HCT116 (cell line): Measurements from ENCODE around the gene VWC2. TPM values are rescaled to one million over a fixed set of nuclear protein-coding genes. Genes with fewer than 3 reads are reported as not detected.

Experiments
- ATAC-seq: fragments of 200-7000 bp; cut with Tn5 transposase; 2 replicates; pipeline ENCODE4 v1.9.1; 2020; ENCODE audit warnings: mild to moderate bottlenecking, moderate library complexity
- BruUV-seq: library from RNA; stranded (reverse); fragments of 400-500 nt; replicated peaks from 2 replicates; lab custom pipeline; 2021; lab: Mats Ljungman, UMichigan
- CTCF ChIA-PET: fragments of 300-600 bp; sonication (Branson Sonifier 250); formaldehyde crosslinking; loops from one replicate; lab custom pipeline; 2021; ENCODE audit warnings: antibody characterized with exemption; lab: Charles Lee
- POLR2A ChIA-PET: fragments of 300-600, 350-600 bp; sonication (Branson Sonifier 250); formaldehyde crosslinking; loops from one replicate; lab custom pipeline; 2021; ENCODE audit warnings: antibody characterized with exemption; lab: Charles Lee
- RAD21 ChIA-PET, 2 experiments: fragments of 300-600 bp; sonication (Branson Sonifier 250); formaldehyde crosslinking; loops; one replicate each; lab custom pipeline; 2023; ENCODE audit warnings: low total read pairs in 2 of 2; ENCODE audit not compliant: uncharacterized antibody in 2 of 2, unreplicated experiment in 2 of 2, low non-redundant PET in 1 of 2; lab: Charles Lee
- DNase-seq: peaks from one replicate; pipeline ENCODE4 v3.0.0-alpha.2; 2010; ENCODE audit warnings: low read depth, low spot score
- H2AFZ ChIP-seq: fragments of 200-600 bp; shearing (Covaris generic), sonication (generic); 2 replicates; pipeline ENCODE4 v1.6.1; 2017; ENCODE audit warnings: low read depth, mixed run types, mixed read lengths, antibody characterized with exemption, low read length; ENCODE audit not compliant: poor library complexity, severe bottlenecking
- H3K27ac ChIP-seq: 2 replicates; pipeline ENCODE4 v1.5.1; 2012; ENCODE audit warnings: low read depth, low read length
- H3K27me3 ChIP-seq: fragments of 200-600 bp; sonication (generic); 2 replicates; pipeline ENCODE4 v1.6.1; 2016; ENCODE audit warnings: mixed run types, low read length, mixed read lengths; ENCODE audit not compliant: insufficient read depth
- H3K36me3 ChIP-seq, 2 experiments: fragments of 200-500 bp in 1 of 2; fragments of 200-600 bp in 1 of 2; sonication (Bioruptor generic) in 1 of 2; sonication (generic) in 1 of 2; 2 replicates each; pipeline versions ENCODE4 v1.5.1 to v1.6.1; 2014 to 2016; ENCODE audit warnings: low read length in 2 of 2, inconsistent platforms in 1 of 2, mixed read lengths in 1 of 2, mixed run types in 1 of 2; ENCODE audit not compliant: insufficient read depth in 2 of 2, control insufficient read depth in 1 of 2
- H3K4me1 ChIP-seq, 2 experiments: fragments of 200-600 bp in 1 of 2; sonication (generic) in 1 of 2; 2 replicates each; pipeline versions ENCODE4 v1.5.1 to v1.6.1; 2012 to 2017; ENCODE audit warnings: low read length in 2 of 2, inconsistent platforms in 1 of 2, mild to moderate bottlenecking in 1 of 2, mixed read lengths in 1 of 2, mixed run types in 1 of 2, moderate library complexity in 1 of 2; ENCODE audit not compliant: insufficient read depth in 2 of 2, control insufficient read depth in 1 of 2
- H3K4me2 ChIP-seq: fragments of 200-600 bp; sonication (generic); 2 replicates; pipeline ENCODE4 v1.6.1; 2017; ENCODE audit warnings: mixed run types, low read length, mixed read lengths
- H3K4me3 ChIP-seq, 2 experiments: fragments of 200-600 bp in 1 of 2; sonication (generic) in 1 of 2; replicated peaks in 1 of 2; 2 replicates each; pipeline ENCODE4 v1.5.1; 2011 to 2016; ENCODE audit warnings: low read length in 2 of 2, control low read depth in 1 of 2, low read depth in 1 of 2, mild to moderate bottlenecking in 1 of 2, mixed read lengths in 1 of 2, mixed run types in 1 of 2
- H3K79me2 ChIP-seq: fragments of 200-600 bp; sonication (generic); 2 replicates; pipeline ENCODE4 v1.6.1; 2017; ENCODE audit warnings: mild to moderate bottlenecking, mixed run types, low read length, moderate library complexity, mixed read lengths; ENCODE audit not compliant: insufficient read depth
- H3K9ac ChIP-seq: fragments of 200-600 bp; sonication (generic); 2 replicates; pipeline ENCODE4 v1.6.1; 2016; ENCODE audit warnings: low read length, mixed read lengths
- H3K9me2 ChIP-seq: fragments of 200-600 bp; sonication (generic), shearing (Covaris generic); 2 replicates; pipeline ENCODE4 v1.6.1; 2017; ENCODE audit warnings: mixed run types, mild to moderate bottlenecking, moderate library complexity; ENCODE audit not compliant: insufficient read depth
- H3K9me3 ChIP-seq, 2 experiments: fragments of 200-500 bp in 1 of 2; fragments of 200-600 bp in 1 of 2; sonication (Bioruptor generic) in 1 of 2; sonication (generic) in 1 of 2; 2 replicates each; pipeline ENCODE4 v1.6.1; 2014 to 2017; ENCODE audit warnings: low read length in 2 of 2, mixed read lengths in 2 of 2, inconsistent platforms in 1 of 2, low read depth in 1 of 2, mild to moderate bottlenecking in 1 of 2, mixed run types in 1 of 2, moderate library complexity in 1 of 2; ENCODE audit not compliant: control insufficient read depth in 1 of 2, insufficient read depth in 1 of 2
- H4K20me1 ChIP-seq: fragments of 200-600 bp; sonication (generic), shearing (Covaris generic); 2 replicates; pipeline ENCODE4 v1.6.1; 2017; ENCODE audit warnings: mixed run types, mild to moderate bottlenecking, moderate library complexity; ENCODE audit not compliant: insufficient read depth
- ATF3 ChIP-seq: IDR thresholded peaks from 2 replicates; pipeline ENCODE4 v1.6.1; 2012
- CBX3 ChIP-seq: IDR thresholded peaks from 2 replicates; pipeline ENCODE4 v1.6.1; 2012; ENCODE audit warnings: low read depth
- CEBPB ChIP-seq: IDR thresholded peaks from 2 replicates; pipeline ENCODE4 v1.6.1; 2012; ENCODE audit warnings: low read depth
- CTCF ChIP-seq, 3 experiments: fragments of 200-600 bp in 1 of 3; sonication (generic) in 1 of 3; IDR thresholded peaks in 2 of 3; conservative IDR thresholded peaks in 1 of 3; 2 replicates each; pipeline ENCODE4 v1.5.1; 2012 to 2017; ENCODE audit warnings: low read depth in 2 of 3, low read length in 2 of 3, antibody characterized with exemption in 1 of 3, borderline replicate concordance in 1 of 3, control low read depth in 1 of 3, mild to moderate bottlenecking in 1 of 3, mixed read lengths in 1 of 3, mixed run types in 1 of 3, moderate library complexity in 1 of 3; ENCODE audit not compliant: insufficient read depth in 1 of 3
- EGR1 ChIP-seq: IDR thresholded peaks from 2 replicates; pipeline ENCODE4 v1.6.1; 2012; ENCODE audit warnings: low read depth
- EZH2phosphoT487 ChIP-seq: fragments of 200-600 bp; IDR thresholded peaks from 2 replicates; pipeline ENCODE4 v1.6.1; 2018; ENCODE audit warnings: antibody characterized with exemption, borderline replicate concordance
- FOSL1 ChIP-seq: IDR thresholded peaks from 2 replicates; pipeline ENCODE4 v1.6.1; 2012; ENCODE audit warnings: low read depth
- JUND ChIP-seq: IDR thresholded peaks from 2 replicates; pipeline ENCODE4 v1.6.1; 2012
- POLR2A ChIP-seq: IDR thresholded peaks from 2 replicates; pipeline ENCODE4 v1.7.0; 2011; ENCODE audit warnings: borderline replicate concordance; ENCODE audit not compliant: insufficient read depth, insufficient read length; ENCODE audit errors: extremely low read depth
- POLR2AphosphoS5 ChIP-seq: IDR thresholded peaks from 2 replicates; pipeline ENCODE4 v1.6.1; 2011; ENCODE audit warnings: mild to moderate bottlenecking, low read depth, low read length, moderate library complexity
- REST ChIP-seq: IDR thresholded peaks from 2 replicates; pipeline ENCODE4 v1.6.1; 2012; ENCODE audit warnings: low read depth
- SRF ChIP-seq: IDR thresholded peaks from 2 replicates; pipeline ENCODE4 v1.6.1; 2012; ENCODE audit warnings: low read depth
- TCF7L2 ChIP-seq: IDR thresholded peaks from 2 replicates; pipeline ENCODE4 v1.7.0; 2011; ENCODE audit warnings: borderline replicate concordance, inconsistent platforms; ENCODE audit not compliant: insufficient read depth, insufficient read length; ENCODE audit errors: extremely low read depth
- ZNF274 ChIP-seq: fragments of 200-500 bp; sonication (Bioruptor generic); IDR thresholded peaks from 2 replicates; pipeline ENCODE4 v1.6.1; 2014; ENCODE audit warnings: mild to moderate bottlenecking, low read depth, low read length, inconsistent platforms
- intact Hi-C: fragments of 100-400 bp; cut with micrococcal nuclease; formaldehyde crosslinking; loops from 2 replicates; pipeline ENCODE4 v1.10.0; 2022
- total RNA-seq: library from RNA; stranded (reverse); gene quantifications from one replicate; pipeline ENCODE4 v1.2.1, GENCODE V29; 2021; ENCODE audit not compliant: unreplicated experiment

The VWC2 gene
- total RNA-seq, 1 experiment from 2014 or later: not detected

- no TSS peak for BruUV-seq
- Histone ChIP-seq H3K27me3 (no peaks in the 10 kb centered on the region), H3K79me2 (no peaks in the 10 kb centered on the region), H3K9ac (no peak overlapping the region), H3K27ac (no peak overlapping the region), H3K9me3 (peaks cover 0 to 4% of the 10 kb centered on the region in 2 experiments; a peak in 1 of 4 replicates), H3K4me2 (no peak overlapping the region), H4K20me1 (no peaks in the 10 kb centered on the region), H3K9me2 (no peaks in the 10 kb centered on the region), H3K4me3 (no peak overlapping the region), H2AFZ (no peak overlapping the region), H3K4me1 (no peaks in the 10 kb centered on the region), H3K36me3 (no peaks in the 10 kb centered on the region)
- no peak for DNase-seq
- intact Hi-C loops: no loop called here
- RAD21 ChIA-PET: no interaction called here
- POLR2A ChIA-PET: no interaction called here
- no peak for TF ChIP-seq EGR1
- no peak for TF ChIP-seq TCF7L2
- no peak for TF ChIP-seq EZH2phosphoT487
- no peak for TF ChIP-seq CBX3
- no peak for TF ChIP-seq REST
- no peak for TF ChIP-seq CTCF (IDR thresholded peaks at IDR 0.05 in 2 of 3, conservative IDR thresholded peaks at IDR 0.05 in 1 of 3; ENCODE audit: borderline replicate concordance in 1 of 3, insufficient read depth in 1 of 3, low read depth in 2 of 3, low read length in 2 of 3)
- no peak for TF ChIP-seq CEBPB
- no peak for TF ChIP-seq POLR2AphosphoS5
- TF ChIP-seq FOSL1: no peak
- TF ChIP-seq SRF: no peak
- TF ChIP-seq ZNF274: no peak
- no peak for TF ChIP-seq JUND
- no peak for TF ChIP-seq POLR2A
- no peak for TF ChIP-seq ATF3
- CTCF ChIA-PET: no interaction called here
- no peak for ATAC-seq
These were observed 8.6 kb downstream of the VWC2 start for GRCh38 chr7:49781996-49782395.
